GM23338 (cell line): Measurements from ENCODE around the gene SHISA9. TPM values are rescaled to one million over a fixed set of nuclear protein-coding genes. Genes with fewer than 3 reads are reported as not detected.

Experiments used
- ATAC-seq: fragments of 200-7000 bp; cut with Tn5 transposase; 3 replicates; pipeline ENCODE4 v1.9.1; 2020
- DNase-seq: peaks from one replicate; pipeline ENCODE4 v3.0.0-alpha.2; 2015; ENCODE audit warnings: low spot score
- H2AFZ ChIP-seq: fragments of 200-600 bp; sonication (generic); 2 replicates; pipeline ENCODE4 v1.8.0; 2016; ENCODE audit warnings: antibody characterized with exemption, mild to moderate bottlenecking, moderate library complexity
- H3F3A ChIP-seq: fragments of 200-600 bp; sonication (generic); replicated peaks from 2 replicates; pipeline ENCODE4 v1.8.0; 2017; ENCODE audit warnings: antibody characterized with exemption, mixed run types, low read depth
- H3K27ac ChIP-seq: fragments of 200-600 bp; sonication (generic); 2 replicates; pipeline ENCODE4 v1.6.1; 2016; ENCODE audit warnings: low read depth
- H3K27me3 ChIP-seq: fragments of 200-600 bp; sonication (generic); 2 replicates; pipeline ENCODE4 v1.8.0; 2016; ENCODE audit warnings: mild to moderate bottlenecking, mixed run types, moderate library complexity; ENCODE audit not compliant: insufficient read depth
- H3K36me3 ChIP-seq: fragments of 200-600 bp; sonication (generic); 2 replicates; pipeline ENCODE4 v1.8.0; 2016; ENCODE audit warnings: mild to moderate bottlenecking; ENCODE audit not compliant: insufficient read depth
- H3K4me1 ChIP-seq: fragments of 200-600 bp; sonication (generic); 2 replicates; pipeline ENCODE4 v1.8.0; 2016; ENCODE audit warnings: mild to moderate bottlenecking, moderate library complexity; ENCODE audit not compliant: insufficient read depth
- H3K4me2 ChIP-seq: fragments of 200-600 bp; sonication (generic); 2 replicates; pipeline ENCODE4 v1.7.1; 2017; ENCODE audit warnings: mixed run types
- H3K4me3 ChIP-seq: fragments of 200-600 bp; sonication (generic); 2 replicates; pipeline ENCODE4 v1.6.1; 2016; ENCODE audit warnings: mixed run types
- H3K79me2 ChIP-seq: fragments of 200-600 bp; sonication (generic); replicated peaks from 2 replicates; pipeline ENCODE4 v1.8.0; 2017; ENCODE audit warnings: mild to moderate bottlenecking; ENCODE audit not compliant: insufficient read depth
- H3K9me2 ChIP-seq: fragments of 200-600 bp; sonication (generic); 2 replicates; pipeline ENCODE4 v1.8.0; 2017; ENCODE audit not compliant: insufficient read depth
- H4K20me1 ChIP-seq: fragments of 200-600 bp; sonication (generic); replicated peaks from 2 replicates; pipeline ENCODE4 v1.8.0; 2017; ENCODE audit warnings: mild to moderate bottlenecking; ENCODE audit not compliant: insufficient read depth
- H3K27ac Mint-ChIP-seq: 2 replicates; pipeline ENCODE4 v1.8.0; 2020; ENCODE audit warnings: inconsistent platforms, mild to moderate bottlenecking, moderate library complexity, mixed read lengths
- H3K27me3 Mint-ChIP-seq: 3 replicates; pipeline ENCODE4 v1.8.0; 2022; ENCODE audit warnings: low read depth, mild to moderate bottlenecking, moderate library complexity, mixed read lengths, inconsistent platforms; ENCODE audit not compliant: insufficient read depth, poor library complexity
- H3K36me3 Mint-ChIP-seq: 3 replicates; pipeline ENCODE4 v1.8.0; 2021; ENCODE audit warnings: low read depth, mild to moderate bottlenecking, inconsistent platforms, moderate library complexity, mixed read lengths
- H3K4me1 Mint-ChIP-seq: 3 replicates; pipeline ENCODE4 v1.8.0; 2020; ENCODE audit warnings: mild to moderate bottlenecking, inconsistent platforms, mixed read lengths
- H3K4me3 Mint-ChIP-seq: 3 replicates; pipeline ENCODE4 v1.8.0; 2021; ENCODE audit warnings: moderate library complexity, mild to moderate bottlenecking, inconsistent platforms, mixed read lengths
- H3K9me3 Mint-ChIP-seq: 3 replicates; pipeline ENCODE4 v1.8.0; 2020; ENCODE audit warnings: moderate library complexity, mild to moderate bottlenecking, inconsistent platforms, mixed read lengths
- NANOG ChIP-seq: IDR thresholded peaks from 2 replicates; pipeline ENCODE4 v1.6.1; 2016; ENCODE audit warnings: antibody characterized with exemption, borderline replicate concordance
- POLR2AphosphoS5 ChIP-seq: IDR thresholded peaks from 2 replicates; pipeline ENCODE4 v1.6.1; 2016; ENCODE audit warnings: antibody characterized with exemption, low read depth
- polyA plus RNA-seq: library from polyadenylated mRNA; unstranded; fragments of >200 nt; fragmentation: Nextera tagmentation; extraction: Ambion mirVana; gene quantifications from 2 replicates; pipeline ENCODE4 v1.2.1, GENCODE V29; 2016
- total RNA-seq: library from RNA; depleted of rRNA; stranded (reverse); fragments of >200 nt; shearing (Covaris generic); gene quantifications from 2 replicates; pipeline ENCODE4 v1.2.3, GENCODE V29; 2014
- TF ChIP-seq, protein P1 (sequence below): fragments of 250-450 bp; sonication (Bioruptor Pico); IDR thresholded peaks from 2 replicates; pipeline ENCODE4 v1.5.0; 2020; ENCODE audit warnings: mild to moderate bottlenecking, moderate library complexity
- TF ChIP-seq, protein P2 (sequence below): IDR thresholded peaks from one replicate; pipeline ENCODE4 v1.6.1; 2018; ENCODE audit warnings: antibody characterized with exemption; ENCODE audit not compliant: unreplicated experiment

Gene SHISA9
- total and polyA plus RNA-seq, 2 experiments from 2014 or later = 10.4 to 45.6 TPM

DNA sequence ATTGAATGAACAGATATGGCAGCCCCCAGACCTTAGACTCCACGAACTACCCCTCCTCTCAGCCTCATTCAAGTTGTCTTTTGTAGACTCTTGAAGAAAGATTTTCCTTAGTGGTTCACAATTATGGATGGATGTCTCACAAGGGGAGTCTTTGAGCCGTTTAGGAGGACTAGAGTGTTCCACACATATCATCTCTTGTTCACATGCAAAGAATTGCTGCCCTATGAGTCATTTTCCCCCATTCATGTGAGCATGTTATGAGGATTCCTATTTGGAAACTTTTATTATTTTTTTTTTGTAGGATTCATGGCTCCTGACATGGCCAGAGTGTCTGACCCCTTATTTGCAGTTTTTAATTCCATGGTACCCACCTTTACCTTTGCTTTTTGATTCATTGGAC is 237.1 kb downstream of the SHISA9 start (continued):
- TF ChIP-seq, protein P1, sequence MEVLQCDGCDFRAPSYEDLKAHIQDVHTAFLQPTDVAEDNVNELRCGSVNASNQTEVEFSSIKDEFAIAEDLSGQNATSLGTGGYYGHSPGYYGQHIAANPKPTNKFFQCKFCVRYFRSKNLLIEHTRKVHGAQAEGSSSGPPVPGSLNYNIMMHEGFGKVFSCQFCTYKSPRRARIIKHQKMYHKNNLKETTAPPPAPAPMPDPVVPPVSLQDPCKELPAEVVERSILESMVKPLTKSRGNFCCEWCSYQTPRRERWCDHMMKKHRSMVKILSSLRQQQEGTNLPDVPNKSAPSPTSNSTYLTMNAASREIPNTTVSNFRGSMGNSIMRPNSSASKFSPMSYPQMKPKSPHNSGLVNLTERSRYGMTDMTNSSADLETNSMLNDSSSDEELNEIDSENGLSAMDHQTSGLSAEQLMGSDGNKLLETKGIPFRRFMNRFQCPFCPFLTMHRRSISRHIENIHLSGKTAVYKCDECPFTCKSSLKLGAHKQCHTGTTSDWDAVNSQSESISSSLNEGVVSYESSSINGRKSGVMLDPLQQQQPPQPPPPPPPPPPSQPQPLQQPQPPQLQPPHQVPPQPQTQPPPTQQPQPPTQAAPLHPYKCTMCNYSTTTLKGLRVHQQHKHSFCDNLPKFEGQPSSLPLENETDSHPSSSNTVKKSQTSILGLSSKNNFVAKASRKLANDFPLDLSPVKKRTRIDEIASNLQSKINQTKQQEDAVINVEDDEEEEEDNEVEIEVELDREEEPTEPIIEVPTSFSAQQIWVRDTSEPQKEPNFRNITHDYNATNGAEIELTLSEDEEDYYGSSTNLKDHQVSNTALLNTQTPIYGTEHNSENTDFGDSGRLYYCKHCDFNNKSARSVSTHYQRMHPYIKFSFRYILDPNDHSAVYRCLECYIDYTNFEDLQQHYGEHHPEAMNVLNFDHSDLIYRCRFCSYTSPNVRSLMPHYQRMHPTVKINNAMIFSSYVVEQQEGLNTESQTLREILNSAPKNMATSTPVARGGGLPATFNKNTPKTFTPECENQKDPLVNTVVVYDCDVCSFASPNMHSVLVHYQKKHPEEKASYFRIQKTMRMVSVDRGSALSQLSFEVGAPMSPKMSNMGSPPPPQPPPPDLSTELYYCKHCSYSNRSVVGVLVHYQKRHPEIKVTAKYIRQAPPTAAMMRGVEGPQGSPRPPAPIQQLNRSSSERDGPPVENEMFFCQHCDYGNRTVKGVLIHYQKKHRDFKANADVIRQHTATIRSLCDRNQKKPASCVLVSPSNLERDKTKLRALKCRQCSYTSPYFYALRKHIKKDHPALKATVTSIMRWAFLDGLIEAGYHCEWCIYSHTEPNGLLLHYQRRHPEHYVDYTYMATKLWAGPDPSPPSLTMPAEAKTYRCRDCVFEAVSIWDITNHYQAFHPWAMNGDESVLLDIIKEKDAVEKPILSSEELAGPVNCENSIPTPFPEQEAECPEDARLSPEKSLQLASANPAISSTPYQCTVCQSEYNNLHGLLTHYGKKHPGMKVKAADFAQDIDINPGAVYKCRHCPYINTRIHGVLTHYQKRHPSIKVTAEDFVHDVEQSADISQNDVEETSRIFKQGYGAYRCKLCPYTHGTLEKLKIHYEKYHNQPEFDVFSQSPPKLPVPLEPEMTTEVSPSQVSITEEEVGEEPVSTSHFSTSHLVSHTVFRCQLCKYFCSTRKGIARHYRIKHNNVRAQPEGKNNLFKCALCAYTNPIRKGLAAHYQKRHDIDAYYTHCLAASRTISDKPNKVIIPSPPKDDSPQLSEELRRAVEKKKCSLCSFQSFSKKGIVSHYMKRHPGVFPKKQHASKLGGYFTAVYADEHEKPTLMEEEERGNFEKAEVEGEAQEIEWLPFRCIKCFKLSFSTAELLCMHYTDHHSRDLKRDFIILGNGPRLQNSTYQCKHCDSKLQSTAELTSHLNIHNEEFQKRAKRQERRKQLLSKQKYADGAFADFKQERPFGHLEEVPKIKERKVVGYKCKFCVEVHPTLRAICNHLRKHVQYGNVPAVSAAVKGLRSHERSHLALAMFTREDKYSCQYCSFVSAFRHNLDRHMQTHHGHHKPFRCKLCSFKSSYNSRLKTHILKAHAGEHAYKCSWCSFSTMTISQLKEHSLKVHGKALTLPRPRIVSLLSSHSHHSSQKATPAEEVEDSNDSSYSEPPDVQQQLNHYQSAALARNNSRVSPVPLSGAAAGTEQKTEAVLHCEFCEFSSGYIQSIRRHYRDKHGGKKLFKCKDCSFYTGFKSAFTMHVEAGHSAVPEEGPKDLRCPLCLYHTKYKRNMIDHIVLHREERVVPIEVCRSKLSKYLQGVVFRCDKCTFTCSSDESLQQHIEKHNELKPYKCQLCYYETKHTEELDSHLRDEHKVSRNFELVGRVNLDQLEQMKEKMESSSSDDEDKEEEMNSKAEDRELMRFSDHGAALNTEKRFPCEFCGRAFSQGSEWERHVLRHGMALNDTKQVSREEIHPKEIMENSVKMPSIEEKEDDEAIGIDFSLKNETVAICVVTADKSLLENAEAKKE (CRISPR knock-in tag) = no peak
- TF ChIP-seq, protein P2, sequence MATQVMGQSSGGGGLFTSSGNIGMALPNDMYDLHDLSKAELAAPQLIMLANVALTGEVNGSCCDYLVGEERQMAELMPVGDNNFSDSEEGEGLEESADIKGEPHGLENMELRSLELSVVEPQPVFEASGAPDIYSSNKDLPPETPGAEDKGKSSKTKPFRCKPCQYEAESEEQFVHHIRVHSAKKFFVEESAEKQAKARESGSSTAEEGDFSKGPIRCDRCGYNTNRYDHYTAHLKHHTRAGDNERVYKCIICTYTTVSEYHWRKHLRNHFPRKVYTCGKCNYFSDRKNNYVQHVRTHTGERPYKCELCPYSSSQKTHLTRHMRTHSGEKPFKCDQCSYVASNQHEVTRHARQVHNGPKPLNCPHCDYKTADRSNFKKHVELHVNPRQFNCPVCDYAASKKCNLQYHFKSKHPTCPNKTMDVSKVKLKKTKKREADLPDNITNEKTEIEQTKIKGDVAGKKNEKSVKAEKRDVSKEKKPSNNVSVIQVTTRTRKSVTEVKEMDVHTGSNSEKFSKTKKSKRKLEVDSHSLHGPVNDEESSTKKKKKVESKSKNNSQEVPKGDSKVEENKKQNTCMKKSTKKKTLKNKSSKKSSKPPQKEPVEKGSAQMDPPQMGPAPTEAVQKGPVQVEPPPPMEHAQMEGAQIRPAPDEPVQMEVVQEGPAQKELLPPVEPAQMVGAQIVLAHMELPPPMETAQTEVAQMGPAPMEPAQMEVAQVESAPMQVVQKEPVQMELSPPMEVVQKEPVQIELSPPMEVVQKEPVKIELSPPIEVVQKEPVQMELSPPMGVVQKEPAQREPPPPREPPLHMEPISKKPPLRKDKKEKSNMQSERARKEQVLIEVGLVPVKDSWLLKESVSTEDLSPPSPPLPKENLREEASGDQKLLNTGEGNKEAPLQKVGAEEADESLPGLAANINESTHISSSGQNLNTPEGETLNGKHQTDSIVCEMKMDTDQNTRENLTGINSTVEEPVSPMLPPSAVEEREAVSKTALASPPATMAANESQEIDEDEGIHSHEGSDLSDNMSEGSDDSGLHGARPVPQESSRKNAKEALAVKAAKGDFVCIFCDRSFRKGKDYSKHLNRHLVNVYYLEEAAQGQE = no peak

DNA sequence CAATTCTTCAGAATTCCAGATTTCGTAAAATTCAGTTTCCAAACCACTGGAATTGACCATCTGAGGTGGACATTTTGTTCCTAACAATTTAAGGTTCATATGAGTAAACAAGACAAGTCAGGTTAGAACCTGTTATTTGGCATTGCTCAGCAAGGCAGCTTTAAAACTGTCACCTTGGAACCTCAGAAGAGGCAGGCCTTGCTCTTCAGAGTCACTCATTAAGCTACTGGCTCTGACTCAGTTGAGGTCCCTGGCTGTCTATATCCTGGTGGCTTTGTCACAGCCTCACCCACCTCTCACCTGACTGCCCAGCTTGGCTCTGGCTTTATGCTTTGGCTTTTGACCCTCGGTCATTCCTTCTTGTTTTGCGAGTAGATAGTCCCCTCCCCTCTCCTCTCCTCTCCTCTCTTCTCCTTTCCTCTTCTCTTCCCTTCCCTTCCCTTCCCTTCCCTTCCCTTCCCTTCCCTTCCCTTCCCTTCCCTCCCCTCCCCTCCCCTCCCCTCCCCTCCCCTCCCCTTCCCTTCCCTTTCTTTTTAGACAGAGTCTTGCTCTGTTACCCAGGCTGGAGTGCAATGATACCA is 238.4 kb downstream of the SHISA9 start:
- no peak overlapping the region for H3K27ac Mint-ChIP-seq
- no peak for TF ChIP-seq POLR2AphosphoS5
- TF ChIP-seq NANOG = no peak
- Histone ChIP-seq H2AFZ (no peak overlapping the region), H3F3A (no peaks in the 10 kb centered on the region), H3K4me3 (no peak overlapping the region), H4K20me1 (no peaks in the 10 kb centered on the region), H3K36me3 (no peaks in the 10 kb centered on the region), H3K4me2 (no peak overlapping the region), H3K27me3 (no peaks in the 10 kb centered on the region), H3K4me1 (peaks cover 11% of the 10 kb centered on the region; the same call in 1 of the 2 replicates), H3K79me2 (0 out of 2 replicates have a peak, but pooled peaks cover 6% of the 10 kb centered on the region), H3K27ac (no peak overlapping the region), H3K9me2 (peaks cover 4% of the 10 kb centered on the region; the same call in 1 of the 2 replicates)
- ATAC-seq (no peak), DNase-seq (no peak)
- peaks cover 2% of the 10 kb centered on the region; the same call in 2 of the 3 replicates for H3K36me3 Mint-ChIP-seq
- no peaks in the 10 kb centered on the region for H3K27me3 Mint-ChIP-seq
- peaks cover 11% of the 10 kb centered on the region for H3K4me1 Mint-ChIP-seq
- no peak overlapping the region for H3K4me3 Mint-ChIP-seq
- no peaks in the 10 kb centered on the region for H3K9me3 Mint-ChIP-seq
